ENCODE results near the gene PPFIBP1.
"Not testable (repeated sequence)": the region's sequence is repeated elsewhere in the genome, so short reads cannot be mapped to it uniquely, and the experiment has no call there.

Gene PPFIBP1

DNA sequence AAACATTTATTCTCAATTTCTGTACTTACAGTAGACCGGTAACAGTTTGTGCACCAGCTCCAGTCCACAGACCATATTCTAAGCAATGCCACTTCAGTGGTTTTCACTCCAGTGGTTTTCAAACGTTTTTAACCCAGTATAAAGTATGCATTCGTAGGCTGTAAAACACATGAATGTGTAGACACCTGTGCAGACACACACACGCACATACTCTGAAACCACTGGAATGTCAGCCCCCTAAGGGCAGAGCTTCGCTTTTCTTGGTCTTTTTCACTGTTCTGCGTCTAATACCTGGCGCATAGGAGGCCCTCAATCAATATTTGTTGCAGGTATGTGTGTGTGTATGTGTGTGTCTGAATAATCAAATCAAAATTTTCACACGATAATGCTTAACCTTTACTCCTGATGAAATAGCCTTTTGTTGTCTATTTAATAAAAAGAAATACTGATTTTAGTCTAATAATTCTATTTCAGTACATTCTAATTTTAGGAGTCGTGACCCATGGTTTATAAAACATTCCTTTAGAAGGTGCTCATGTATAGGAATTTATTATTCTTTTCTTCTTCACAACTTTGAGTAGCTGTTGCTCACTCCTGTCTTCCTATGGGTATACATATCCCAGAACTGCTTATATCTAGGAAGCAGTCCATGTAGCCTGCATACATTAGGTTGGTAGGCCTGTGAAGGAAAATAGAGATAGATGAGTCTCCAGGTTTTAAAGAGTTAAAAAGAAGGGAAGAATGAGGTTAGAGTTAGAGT, 98.6 kb downstream of the PPFIBP1 start:
- no peak for DNase-seq (ENCODE audit: low read depth in 2 of 2, low spot score in 1 of 2)

DNA sequence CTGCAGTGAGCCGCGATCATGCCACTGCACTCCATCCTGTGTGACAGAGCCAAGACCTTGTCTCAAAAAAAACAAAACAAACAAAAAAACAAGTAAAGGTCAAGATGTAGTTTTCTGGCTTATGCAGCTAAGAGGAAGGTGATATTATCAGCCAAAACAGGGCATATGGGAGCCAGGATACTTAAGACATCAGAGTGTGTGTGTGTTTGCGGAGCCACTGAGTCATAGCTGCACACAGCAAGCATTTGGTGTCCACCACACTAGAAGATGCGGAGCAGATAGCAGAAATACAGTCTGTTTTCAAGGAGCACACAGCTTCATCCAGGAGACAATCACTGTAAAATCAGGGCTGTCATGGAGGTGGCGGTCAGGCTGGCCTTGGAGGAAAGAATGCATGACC, 99.6 kb downstream of the PPFIBP1 start:
- no peak for DNase-seq (ENCODE audit: low read depth in 2 of 2, low spot score in 1 of 2)

DNA sequence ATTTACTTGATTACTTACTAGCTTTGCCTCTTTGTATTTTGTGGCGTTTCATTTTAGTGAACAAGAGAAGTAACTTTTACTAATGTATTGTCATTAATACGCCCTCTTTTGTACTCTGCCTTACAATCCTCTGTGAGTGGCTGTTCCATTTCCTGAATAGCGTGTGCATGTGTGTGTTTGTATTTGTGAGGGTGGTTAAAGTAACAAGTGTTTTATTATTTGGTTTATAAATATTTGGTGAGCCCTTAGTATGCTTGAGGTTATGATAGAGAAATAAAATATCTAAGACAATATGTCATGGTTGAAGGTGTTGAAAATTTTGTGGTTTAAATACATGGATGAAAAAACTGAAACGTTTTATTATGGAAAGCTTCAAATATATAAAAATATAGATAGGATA, 100.6 kb downstream of the PPFIBP1 start:
- no peak for DNase-seq (ENCODE audit: low read depth in 2 of 2, low spot score in 1 of 2)

DNA sequence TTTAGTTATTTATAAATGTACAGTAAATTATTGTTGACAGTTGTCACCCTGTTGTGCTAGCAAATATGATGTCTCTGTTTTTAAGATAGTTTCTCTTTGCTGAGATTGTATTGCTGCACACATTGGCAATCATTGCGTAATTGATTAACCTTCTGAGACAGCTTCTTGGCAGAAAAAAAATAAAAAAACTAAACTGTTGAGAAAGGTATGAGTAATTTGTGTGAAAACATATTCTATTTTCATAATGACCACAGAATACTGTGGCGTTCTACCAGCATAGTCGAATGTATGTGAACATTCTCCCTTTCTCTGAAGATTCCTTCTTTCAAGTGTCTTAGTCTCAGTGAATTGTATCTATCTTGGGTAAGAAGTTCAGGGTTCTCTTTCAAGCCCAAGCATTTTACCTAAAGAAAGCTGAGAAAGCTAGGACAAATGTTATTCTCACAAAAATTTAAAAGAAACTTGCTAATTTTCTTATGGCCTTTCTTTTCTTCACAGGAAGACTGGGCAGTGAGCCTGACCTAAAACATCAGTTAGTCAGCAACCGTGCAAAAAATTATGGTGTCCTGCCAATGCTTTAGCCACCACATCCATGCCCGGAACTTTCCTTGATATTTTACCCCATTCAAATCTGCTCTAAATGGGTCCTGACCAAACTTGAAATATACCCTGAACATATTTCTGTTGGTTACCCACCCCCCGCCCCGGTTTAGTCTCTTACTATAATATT, 103.3 kb downstream of the PPFIBP1 start:
- no peak for DNase-seq (ENCODE audit: low read depth in 2 of 2, low spot score in 1 of 2)

DNA sequence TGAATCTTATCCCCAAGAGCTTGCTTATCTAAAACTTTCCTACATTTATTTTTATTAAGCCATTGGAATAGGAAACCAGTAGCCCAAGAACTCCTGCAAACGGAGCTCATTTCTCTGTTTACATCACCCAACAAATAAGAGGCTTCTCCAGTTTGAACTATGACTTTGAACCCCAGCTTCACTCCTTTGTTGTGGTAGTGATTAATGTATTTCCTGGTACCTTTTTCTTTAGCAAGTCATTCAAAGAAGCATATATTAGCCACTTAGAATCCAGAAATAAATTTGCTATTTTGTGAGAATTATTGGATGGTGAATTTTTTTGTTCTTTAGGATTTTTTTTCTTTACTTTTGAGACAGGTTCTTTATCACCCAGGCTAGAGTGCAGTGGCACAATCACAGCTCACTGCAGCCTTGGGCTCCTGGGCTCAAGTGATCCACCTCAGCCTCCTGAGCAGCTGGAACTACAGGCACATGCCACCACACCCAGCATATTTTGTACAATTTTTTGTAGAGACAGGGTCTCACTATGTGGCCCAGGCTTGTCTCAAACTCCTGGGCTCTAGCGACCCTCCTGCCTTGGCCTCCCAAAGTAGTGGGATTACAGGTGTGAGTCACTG, 104.0 kb downstream of the PPFIBP1 start:
- not testable (repeated sequence) for DNase-seq (ENCODE audit: low read depth in 2 of 2, low spot score in 1 of 2)

DNA sequence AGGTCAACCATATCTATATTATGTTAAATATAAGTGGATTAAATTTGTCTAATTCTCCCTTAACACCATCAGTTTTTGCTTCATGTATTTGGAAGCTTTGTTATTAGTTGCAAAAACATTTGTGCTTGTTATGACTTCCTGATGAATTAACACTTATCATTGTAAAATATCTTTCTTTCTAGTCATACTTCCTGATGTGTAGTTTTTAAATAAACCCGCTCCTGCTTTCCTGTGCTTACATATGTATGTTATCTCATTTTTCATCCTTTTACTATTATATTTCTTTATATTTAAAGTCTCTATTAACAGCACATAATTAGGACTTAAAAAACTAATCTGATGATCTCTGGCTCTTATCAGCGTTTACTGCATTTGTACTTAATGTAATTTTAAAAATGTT, 106.2 kb downstream of the PPFIBP1 start:
- not testable (repeated sequence) for DNase-seq (ENCODE audit: low read depth in 2 of 2, low spot score in 1 of 2)

DNA sequence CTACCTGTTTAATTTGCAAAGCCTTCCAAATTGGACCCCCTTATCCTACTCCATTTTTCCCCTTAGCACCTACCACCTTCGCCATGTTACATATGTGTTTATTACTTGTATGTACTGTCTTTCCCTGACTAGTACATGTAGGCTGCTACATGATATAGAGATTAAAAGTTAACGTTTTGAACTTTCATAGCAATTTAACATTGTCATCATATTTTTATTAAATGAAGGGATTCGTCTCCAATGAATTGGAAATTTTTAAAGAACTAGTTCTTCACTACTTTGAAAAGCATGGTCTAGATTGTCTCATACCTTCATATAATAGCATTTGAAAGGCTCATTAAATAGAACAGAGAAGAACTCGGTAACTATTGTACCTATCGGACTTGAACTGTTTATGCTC, 107.4 kb downstream of the PPFIBP1 start:
- DNase-seq (ENCODE audit: low read depth in 2 of 2, low spot score in 1 of 2) = no peak

DNA sequence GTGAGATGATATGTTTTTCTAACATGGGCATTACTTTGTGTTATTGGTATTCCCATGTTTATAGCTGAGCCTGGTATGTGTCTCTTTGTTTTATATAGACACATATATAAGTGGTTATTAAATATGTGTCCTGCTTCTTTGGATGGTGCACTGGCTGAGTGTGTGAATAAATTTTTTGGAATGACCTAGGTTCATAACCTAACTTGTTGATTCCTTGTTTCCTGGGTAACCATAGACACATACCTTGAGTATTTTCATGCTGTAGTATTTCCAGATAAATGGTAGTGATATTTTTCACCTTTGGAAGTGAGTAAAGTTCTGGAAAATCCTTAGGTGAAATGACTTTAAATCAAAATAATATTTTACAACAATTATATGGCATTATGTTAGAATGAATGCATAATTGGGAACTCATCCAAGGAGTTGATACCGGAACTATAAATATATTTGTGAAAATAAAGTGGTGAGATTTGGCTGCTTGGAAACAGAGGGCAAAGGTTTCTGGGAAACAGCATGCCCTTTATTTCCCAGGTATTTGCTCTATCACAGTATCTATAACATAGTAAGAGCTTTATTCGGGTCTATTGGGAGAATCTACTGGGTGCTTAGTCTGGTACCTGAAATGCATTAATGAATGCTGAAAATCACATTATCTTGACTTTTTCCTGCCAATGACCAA, 107.9 kb downstream of the PPFIBP1 start:
- no peak for DNase-seq (ENCODE audit: low read depth in 2 of 2, low spot score in 1 of 2)

DNA sequence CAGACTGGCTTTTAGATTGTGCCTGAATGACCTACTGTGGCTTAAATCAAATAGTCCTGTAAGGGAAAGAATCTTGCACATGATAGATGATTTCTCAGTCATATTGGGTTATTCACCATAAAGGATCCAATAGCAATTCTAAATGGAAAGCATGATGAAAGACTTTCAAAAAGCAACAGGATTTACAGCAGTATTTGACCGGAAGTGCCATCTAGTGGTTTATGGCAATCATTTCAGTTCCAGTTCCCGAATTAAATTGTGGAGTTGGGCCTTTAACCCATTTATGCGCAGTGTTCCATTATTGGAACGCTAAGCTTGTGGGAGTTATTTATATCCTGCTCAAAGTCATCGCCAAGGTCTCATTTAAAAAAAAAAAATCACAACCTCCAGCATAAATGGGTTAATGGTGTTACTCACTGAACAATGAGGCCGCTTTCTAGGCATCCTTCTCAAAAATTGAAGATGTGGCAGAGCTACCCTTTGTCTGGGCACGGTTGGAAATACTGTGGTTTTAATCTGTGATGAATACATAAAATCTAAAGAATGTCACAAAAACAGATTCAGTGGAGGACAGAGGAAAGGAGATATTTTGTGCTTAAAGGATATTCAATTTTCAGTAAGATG, 111.5 kb downstream of the PPFIBP1 start:
- no peak for DNase-seq (ENCODE audit: low read depth in 2 of 2, low spot score in 1 of 2)

DNA sequence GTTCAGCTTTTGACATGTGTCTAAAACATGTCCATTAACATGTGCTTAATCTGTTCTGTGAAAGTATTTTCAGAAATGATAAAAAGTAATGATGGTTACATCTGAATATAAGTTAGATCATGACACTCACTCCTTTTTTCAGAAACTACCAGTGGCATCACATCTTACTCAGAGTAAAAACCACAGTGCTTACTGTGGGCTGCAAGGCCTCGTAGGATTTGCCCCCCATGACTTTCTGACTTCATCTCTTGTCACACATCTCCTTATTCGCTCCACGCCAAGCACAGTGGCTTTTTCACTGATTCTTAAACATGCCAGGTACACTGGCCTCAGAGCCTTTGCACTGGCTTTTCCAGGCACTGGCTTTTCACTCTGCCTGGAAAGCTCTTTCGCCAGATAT, 112.6 kb downstream of the PPFIBP1 start:
- DNase-seq (ENCODE audit: low read depth in 2 of 2, low spot score in 1 of 2) = not testable (repeated sequence)

DNA sequence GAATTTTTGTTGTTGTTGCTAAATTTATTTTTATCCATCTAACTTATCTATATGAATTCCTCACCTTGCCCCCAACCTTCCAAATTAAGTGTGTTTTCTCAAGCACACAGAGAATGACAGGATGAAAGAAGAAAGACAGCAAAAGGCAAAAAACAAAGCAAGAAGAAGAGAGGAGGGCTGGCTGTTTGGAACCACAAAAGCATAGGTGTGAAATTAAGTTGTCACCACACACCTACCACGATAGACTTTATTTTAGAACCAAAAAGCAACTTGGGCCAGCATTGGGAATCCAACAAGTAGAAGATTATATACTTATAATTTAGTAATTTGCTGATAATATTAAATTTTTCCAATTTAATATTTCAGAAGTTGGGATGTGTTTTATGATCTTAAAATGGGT, 113.5 kb downstream of the PPFIBP1 start:
- no peak for DNase-seq (ENCODE audit: low read depth in 2 of 2, low spot score in 1 of 2)

DNA sequence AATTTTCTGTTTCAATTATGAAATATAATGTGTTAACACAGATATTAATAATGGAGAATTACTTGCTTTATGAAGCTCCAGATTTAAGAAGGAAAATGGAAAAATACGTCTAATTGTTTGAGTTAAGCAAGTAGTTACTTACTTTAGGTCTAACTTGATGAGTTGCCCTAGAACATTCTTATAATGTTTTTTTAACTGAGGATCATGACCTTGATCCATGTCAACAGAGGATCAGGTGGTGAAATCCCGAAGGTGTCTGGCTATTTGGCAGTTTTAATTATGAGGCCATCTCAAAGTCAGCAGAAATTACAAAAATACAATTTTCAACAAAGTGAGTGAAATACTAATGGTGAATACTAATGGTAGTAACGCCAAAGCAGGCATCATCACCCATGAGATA, 115.3 kb downstream of the PPFIBP1 start:
- no peak for DNase-seq (ENCODE audit: low read depth in 2 of 2, low spot score in 1 of 2)

DNA sequence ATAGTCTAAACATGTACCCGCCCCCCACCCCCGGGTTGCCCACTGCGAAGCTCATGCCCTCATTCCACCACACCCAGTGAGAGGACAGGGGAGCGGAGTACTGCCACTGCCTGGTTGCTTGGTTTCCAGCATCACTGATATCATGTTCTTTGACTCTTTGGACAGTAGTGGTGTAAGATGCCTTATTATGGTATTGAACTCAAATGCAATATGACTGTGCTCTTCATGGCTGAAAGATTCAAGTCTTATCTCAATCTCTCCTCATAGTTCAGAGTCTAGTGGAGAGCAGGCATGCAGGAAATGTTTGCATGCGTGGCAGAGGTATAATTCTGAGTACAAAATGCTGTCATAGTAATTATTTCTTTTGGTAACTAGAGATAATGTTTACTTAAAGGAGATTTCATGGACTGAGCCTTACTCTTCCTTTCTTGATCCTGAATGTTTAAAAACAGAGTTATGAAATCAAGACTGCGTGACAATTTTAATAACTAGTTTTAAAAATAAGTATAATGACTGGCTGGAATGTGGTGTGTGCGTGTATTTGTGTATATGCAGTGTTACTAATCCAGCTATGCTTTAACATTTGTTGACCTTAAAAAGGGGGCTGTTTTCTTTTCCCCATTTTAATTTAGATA, 116.7 kb downstream of the PPFIBP1 start:
- not testable (repeated sequence) for DNase-seq (ENCODE audit: low read depth in 2 of 2, low spot score in 1 of 2)

DNA sequence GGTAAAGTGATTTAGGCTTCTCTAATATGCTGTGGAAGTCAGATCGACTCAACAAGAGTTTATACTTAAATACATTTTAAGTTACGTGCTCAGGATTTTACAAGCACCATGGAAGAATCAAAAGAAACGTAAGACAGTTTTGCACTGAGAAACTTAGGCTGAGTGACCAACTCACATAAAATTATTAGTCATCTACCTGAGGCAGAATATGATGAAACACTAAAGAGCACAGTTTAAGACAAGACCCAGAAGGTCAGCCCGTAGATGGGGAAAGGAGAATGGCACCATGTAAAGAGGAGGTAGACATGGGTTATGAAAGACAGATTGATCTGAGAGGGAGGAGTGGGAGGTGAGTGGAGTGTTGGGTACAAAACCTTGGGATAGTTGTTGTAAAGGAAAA, 118.4 kb downstream of the PPFIBP1 start:
- DNase-seq (ENCODE audit: low read depth in 2 of 2, low spot score in 1 of 2) = not testable (repeated sequence)

DNA sequence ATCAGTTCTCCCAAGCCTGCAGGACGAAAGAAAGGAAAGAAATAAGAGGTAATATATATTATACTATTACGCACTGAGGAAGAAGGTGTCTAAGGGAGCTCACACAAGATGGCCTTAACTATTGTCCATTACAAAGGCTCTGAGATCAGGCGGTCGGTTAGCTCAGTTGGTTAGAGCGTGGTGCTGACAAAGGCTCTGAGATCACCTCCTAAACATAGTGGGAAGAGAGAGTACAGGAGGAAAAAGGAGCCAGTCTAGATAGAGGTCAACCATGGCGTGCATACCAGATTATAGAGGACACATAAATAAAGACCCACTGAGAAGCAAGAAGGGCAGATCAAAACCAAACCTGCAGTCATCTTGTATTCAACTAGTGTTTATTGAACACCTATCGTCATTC, 118.9 kb downstream of the PPFIBP1 start:
- not testable (repeated sequence) for DNase-seq (ENCODE audit: low read depth in 2 of 2, low spot score in 1 of 2)

DNA sequence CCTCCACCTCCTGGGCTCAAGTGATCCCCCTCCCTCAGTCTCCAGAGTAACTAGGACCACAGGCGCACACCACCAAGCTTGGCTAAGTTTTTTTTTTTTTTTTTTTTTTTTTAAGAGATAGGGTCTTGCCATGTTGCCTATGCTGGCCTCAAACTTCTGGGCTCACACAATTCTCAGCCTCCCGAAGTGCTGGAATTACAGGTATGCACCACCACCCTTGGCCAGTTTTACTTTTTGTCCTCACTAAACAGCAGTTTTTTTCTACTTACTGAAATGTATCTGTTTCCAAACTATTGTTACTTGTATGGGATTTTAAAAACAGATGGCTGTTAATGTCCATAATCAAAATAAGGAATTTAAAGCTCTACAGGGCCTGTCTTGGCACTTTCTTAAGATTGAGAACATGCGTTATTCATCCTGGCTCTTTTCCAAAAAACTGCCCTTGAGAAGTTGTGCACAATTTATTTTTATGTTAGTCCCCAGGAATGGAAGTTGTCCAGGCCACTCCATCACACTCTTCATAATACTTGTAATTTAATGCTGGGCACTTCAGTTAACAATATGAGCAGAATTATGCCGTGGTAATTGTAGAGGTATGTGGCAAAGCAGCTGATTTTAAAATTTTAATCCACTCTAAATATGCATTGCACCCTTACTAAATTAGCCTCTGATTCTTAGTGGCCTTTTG, 120.3 kb downstream of the PPFIBP1 start:
- no peak for DNase-seq (ENCODE audit: low read depth in 2 of 2, low spot score in 1 of 2)

DNA sequence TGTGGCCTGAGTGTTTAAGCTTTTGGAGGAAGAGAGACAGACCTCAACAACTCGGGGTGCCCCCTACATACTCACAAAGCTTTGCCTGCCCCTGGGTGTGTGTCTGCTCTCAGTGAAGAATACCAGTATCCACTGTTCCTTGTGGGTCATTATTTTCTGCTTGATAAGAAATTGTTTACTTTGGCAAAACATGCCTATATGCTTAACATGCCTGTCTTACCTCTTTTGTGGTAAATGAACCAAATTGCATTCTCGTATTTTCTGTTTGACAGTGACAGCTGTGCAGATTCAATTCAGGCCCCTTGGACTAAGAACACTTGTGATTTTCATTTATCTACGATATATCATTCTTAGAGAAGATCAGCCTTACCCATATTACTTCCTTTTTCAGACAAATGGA, 121.7 kb downstream of the PPFIBP1 start:
- no peak for DNase-seq (ENCODE audit: low read depth in 2 of 2, low spot score in 1 of 2)

DNA sequence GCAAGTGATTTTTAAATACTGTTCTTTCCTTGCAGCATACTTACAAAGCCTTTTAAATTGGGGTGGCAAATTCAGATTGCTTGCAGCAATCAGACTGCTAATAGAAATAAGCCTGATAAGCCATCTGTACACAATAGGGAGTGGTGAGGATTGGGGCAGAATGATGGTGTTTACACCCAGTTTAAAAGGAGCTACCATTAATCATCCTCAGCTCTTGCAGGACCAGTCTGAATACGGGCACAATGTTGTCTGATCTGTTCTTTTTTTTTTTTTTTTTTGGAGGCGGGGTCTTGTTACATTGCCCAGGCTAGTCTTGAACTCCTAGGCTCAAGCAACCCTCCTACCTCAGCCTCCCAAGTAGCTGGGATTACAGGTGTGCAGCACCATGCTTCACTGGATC, 122.1 kb downstream of the PPFIBP1 start:
- DNase-seq (ENCODE audit: low read depth in 2 of 2, low spot score in 1 of 2) = no peak

DNA sequence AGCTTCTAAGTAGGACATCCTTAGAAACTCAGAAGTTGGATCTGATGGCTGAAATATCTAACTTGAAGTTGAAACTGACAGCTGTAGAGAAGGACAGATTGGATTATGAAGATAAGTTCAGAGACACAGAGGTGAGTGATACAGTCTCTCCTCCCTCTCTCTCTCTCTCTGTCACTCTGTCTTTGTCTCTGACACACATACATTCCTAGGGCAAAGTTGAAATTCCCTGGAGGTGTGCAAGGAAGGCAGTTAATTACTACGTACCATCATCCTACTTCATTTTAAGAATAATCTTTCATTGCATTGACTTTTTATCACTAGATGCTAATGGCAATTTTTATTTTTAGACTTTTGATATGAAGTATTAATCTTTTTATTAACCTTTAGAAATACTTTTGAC, 126.0 kb downstream of the PPFIBP1 start:
- no peak for DNase-seq (ENCODE audit: low read depth in 2 of 2, low spot score in 1 of 2)

DNA sequence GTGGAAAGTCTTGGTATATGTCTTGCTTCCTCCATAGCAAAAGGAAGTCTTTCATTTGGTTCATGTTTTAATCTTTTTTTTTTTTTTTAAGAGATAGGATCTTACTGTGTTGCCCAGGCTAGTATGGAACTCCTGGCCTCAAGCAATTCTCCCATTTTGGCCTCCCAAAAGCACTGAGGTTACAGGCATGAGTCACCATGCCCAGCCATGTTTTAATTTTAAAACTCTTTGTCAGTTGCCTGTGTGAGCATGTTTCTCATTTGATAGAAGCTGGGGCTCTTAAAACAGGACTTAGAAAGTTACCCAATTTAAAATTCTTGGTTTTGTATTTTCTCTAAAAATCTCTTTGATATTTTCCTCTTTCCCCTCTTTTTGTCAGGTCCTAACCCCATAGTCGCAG, 127.2 kb downstream of the PPFIBP1 start:
- no peak for DNase-seq (ENCODE audit: low read depth in 2 of 2, low spot score in 1 of 2)

All from stimulated activated CD8-positive, alpha-beta memory T cell treated with anti-CD3 and anti-CD28 coated beads, Interleukin-4, amount 100 ng/mL, for 1 hour (primary cell).